Activated T-cell treated with anti-CD3 and anti-CD28 coated beads for 4 hours (primary cell): Measurements from ENCODE around the gene OR2T27.
"Not testable (repeated sequence)": the region's sequence is repeated elsewhere in the genome, so short reads cannot be mapped to it uniquely, and the experiment has no call there.

Experiments used
- DNase-seq: peaks from one replicate; pipeline ENCODE4 v3.0.0-alpha.2; 2020

The OR2T27 gene, protein sequence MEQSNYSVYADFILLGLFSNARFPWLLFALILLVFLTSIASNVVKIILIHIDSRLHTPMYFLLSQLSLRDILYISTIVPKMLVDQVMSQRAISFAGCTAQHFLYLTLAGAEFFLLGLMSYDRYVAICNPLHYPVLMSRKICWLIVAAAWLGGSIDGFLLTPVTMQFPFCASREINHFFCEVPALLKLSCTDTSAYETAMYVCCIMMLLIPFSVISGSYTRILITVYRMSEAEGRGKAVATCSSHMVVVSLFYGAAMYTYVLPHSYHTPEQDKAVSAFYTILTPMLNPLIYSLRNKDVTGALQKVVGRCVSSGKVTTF

DNA sequence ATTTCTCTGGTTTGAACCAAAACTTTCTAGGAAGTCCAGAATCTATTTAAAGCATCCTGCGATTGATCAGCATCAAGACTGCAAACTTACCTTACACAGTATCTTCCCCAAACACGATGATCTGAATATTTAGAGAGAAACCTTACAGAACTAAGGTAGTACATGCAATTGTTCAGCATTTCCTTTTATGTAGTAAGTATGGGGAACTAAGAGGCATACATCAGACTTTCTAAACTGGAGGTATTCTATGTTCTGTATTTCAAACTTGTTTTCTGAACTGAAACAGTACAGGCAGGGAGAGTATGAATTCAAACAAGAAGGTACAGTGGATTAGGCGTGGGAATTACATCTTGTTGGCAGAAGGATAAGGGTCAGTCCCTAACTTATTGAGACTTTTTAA, at the start of gene OR2T27:
Gene OR2T27 (minus strand): TSS at position 175 of the 400 bp plus-strand sequence. CDS start 4,644 bp downstream, outside the sequence.
- DNase-seq, result not testable (repeated sequence)

DNA sequence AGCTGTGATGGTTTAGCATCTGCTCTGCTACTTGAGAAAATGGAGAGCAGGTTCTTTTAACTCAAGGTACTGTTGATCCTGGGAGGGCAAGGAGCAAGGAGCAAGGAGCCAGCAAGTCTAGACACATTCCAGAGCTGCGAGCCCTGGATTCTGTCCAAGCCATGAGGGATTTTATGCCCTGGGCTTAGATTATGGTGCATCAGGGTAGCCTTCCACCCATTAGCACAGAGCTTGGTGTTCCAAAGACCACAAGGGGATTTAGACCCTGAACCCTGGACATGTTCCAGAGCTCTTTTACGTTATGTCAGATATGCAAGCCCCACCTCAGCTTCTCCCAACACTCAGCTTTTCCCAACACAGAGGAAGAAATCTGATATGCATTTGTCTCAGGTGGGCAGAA, 49.3 kb upstream of the OR2T27 start:
- no peak for DNase-seq

DNA sequence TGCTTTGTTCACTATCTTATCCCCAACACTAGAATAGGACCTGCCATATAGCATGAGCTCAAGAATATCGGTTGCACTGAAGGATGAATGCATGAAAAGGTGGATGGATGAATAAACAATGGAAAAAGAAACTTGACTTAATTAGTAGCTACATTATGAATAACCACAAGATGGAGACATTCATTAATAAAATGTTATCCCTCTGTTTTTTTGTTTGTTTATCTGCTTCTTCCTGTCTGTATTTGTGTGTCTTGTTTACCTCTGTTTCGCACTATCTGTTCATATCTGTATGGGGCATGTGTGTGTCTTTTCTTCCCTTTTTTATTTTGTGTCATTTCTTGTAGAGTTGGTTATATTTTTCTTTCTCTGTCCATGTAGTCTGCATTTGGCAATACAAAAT, 48.3 kb upstream of the OR2T27 start:
- DNase-seq, result no peak

DNA sequence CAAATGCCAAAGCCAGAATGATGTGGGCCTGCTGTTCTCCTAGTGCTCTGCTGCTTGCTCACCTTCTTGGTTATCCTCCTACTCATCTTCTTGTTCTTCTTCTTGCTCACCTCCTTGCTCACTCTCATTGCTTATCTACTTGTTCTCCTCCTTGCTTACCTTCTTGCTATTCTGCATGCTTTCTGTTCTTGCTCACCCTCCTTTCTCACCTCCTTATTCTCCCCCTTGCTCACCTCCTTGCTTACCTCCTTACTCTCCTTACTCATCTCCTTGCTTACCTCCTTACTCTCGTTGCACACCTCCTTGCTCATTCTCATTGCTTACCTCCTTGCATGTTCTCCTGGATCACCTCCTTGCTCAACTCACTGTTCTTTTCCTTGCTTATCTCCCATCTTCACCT, 47.4 kb upstream of the OR2T27 start, which contains the start of gene OR14I1:
Gene OR14I1 (minus strand): TSS at position 53 of the 400 bp plus-strand sequence.
- no peak for DNase-seq

DNA sequence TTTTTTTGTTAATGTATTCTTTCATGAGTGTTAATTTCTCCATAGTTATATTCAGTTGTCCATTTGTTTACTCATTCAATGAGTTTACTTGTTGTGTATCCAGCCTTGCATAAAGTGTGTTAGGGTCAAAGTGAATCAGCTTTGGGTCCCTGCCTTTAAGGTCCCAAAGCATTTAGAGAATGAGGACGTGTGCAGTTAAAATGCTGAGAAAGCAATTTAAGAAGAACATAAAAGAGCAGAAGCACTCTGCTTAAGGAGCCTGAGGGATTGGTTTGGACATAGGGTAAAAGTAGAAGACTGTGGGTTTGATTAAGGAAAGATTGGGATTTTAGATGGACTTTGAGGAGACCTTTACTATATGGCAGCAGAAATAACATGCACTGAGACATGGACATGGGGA, 43.8 kb upstream of the OR2T27 start:
- no peak for DNase-seq

DNA sequence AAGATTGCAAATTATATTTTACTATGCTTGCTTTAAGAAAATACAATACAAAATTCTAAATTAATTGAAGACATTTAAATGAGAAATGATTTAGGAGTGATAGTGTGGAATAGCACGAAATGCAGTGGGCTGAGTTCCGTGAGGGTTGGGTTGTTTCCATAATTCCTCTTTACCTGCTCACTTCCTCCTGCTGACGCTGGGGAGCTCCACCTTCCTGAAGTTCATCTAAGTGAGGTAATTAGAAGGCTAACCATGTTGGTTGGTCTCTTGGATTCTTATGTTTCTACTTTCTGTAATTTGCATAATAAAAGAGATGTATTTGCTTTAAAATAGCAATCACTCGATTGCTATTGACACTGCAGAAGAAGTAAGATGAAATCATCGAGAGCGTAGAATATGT, 42.6 kb upstream of the OR2T27 start:
- DNase-seq, result no peak

DNA sequence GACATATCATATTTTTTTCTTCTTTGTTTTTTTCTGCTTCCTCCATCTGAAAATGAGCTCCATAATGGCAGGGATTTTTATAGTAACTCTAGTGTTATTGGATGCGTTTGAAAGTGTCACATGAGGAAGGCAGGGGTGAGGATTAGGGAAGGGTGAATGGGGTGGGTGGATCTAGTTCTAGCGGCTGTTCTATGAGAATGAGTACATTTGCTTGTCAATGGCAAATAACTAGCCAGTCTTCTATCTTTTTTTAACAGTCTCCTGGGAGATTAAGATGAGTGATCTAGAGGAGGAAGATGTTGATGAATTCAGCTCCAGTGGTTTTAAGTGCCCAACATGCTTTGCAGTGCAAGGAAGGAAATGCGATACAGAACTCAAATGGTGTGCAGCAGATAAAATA, 41.4 kb upstream of the OR2T27 start:
- DNase-seq, result no peak

DNA sequence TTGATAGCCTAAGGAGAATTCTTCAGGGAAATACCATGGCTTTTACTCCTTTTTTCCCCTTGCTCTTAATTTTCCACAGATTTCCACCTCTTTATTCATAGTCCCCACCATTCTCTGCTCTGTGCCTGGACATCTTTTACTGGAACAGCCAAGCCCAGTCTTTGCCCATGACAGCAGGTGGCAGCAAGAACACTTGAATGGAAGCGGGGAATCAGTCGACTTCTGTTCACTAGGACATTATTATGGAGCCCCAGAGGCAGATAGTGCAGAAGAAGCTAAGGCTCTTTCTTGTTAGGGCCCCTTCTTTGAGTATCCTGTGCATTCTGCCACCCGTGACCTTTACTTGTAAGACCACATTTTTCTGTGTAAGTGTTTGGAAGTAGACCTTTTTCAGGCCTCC, 40.9 kb upstream of the OR2T27 start:
- DNase-seq, result no peak

DNA sequence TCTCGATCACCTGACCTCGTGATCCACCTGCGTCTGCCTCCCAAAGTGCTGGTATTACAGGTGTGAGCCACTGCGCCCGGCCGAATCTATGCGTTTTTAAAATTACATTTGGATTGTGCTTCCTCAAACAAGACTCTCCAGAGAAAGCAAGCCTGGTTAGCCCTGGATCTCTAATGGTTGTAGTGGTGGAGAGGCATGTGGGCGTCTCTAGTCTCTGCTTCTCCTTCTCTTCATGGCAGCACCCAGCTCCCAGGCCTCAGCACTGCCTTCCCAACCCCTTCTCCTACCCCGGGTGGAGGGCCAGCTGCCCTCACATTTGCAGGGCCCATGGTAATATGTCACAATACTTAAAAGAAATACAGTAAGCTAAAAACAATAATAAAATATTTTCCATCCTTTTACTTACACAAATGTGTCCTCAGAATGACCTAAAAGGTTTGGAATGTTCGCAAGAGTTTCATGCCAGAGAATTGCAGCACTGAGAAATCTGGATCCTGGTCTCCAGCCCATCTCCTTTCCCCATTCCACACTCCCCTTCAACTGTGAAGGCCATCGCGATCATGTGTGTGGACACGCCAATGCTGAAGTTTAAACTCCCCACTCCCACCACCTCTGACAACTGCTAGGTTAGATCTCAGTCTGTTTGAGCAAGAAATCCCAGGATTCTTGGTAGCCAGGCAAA, 40.3 kb upstream of the OR2T27 start:
- no peak for DNase-seq

DNA sequence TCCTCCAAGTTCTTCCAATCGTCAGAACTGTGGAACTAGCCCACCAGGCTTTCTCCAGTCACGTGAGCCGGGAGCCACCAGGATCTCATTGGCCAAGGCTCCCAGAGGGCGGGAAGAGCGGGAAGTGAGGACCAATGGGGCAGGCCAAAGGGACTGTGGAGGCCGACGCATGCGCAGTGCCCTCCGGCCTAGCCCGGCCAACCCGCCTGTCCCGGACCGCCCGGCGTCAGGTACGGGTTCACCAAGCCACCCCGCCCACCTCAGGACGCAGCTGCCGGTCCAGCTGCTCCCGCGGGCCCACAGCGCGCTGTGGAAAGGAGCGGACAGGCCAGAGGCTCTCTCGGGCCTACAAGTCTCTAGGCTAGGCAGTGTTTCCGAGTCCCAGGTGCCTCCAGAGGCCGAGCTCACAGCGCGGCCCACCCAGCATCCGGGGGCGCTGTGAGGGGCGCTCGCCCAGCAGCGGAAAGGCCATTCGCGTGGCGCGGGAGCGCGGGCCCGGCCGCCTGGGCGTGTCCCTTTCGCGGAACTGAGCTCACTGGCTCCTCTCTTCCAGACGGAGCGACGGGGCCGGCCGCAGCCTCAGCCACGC, 36.3 kb upstream of the OR2T27 start:
- no peak for DNase-seq

DNA sequence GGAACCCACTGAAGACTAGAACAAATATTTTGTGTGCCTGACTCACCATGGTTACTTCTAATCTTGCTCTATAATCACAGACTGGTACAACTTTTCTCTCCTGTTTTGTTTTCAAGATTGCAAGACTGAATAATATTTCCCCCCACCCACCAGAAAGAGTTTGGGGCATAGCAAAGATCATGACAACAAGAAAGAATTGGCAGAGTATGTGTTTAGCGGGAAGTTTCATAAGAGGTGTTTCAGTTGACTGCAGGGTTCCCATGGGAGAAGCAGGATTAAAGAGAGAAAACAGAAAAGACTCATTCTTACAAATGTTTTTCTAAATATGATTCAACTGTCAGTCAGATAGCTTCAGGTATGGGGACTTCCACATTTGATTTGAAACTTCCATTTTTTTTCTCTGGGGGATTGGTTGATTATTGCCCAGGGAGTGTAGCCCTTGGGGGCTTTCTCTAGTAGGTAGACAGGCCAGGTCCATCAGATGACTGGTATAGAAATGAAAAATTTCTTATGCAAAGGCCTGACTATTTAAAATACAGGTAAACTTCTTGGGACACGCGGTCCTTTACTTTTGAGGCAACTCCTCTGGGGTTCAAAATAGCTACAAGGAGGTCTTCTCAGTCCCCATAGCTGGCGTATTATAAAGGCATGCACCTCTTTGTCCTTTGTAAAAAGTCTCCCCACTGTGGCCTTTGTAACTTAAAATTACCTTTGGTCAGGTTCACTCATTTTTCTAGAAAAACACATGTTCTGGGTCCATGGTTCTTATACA, 33.4 kb upstream of the OR2T27 start:
- no peak for DNase-seq

DNA sequence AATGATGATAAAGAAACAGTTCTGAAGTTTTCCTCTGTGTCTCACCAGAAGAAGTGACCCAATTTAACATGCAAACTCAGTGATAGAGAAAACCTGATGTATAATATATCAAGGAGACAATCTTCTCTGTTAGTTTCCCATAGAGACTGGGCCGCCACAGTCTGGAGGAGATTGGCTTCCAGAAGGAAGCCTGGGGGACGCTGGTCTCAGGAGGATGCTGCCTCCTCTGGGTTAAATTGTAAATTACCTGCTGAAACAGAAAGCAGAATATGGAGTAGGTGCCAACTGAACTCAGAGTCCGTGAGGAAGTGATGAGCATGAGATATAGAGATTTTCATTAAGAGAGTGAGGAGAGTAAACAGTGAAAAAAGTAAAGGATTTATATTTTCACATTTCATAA, 31.5 kb upstream of the OR2T27 start:
- DNase-seq, result no peak

DNA sequence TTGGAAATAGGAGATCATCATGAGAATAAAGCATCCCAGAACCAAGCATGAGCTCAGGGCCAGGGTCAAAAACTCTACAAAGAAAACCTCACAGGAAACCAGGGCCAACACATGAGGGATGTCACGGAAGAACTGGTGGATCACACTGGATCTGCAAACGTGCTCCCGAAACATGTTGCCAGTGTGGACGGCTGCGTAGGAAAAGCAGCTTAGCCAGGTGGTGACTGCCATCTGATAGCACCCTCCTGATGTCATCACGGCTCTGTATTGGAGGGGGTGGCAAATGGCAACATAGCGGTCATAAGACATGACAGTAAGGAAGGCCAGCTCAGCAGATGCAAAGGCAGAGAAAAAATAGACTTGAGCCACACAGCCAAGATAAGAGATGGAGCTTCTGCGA, 26.3 kb upstream of the OR2T27 start:
- no peak for DNase-seq

DNA sequence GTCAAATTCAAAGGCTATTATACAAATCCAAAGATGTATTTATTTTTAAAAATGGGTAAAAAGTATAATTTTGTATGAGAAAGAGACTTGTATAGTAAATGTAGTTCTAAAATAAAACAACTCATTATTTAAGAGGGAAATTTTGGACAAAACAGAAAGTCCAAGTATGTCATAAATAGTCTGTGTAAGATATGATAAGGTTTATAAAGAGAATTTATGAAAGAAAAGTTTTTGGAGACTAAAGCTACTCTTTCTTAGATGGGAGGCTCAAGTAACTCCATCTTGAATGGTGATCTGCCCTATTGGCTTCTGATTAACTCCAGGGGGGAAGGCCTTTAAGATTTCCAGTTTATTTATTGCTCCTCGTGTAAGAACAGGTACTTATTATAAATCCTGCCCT, 14.7 kb upstream of the OR2T27 start:
- DNase-seq, result no peak

DNA sequence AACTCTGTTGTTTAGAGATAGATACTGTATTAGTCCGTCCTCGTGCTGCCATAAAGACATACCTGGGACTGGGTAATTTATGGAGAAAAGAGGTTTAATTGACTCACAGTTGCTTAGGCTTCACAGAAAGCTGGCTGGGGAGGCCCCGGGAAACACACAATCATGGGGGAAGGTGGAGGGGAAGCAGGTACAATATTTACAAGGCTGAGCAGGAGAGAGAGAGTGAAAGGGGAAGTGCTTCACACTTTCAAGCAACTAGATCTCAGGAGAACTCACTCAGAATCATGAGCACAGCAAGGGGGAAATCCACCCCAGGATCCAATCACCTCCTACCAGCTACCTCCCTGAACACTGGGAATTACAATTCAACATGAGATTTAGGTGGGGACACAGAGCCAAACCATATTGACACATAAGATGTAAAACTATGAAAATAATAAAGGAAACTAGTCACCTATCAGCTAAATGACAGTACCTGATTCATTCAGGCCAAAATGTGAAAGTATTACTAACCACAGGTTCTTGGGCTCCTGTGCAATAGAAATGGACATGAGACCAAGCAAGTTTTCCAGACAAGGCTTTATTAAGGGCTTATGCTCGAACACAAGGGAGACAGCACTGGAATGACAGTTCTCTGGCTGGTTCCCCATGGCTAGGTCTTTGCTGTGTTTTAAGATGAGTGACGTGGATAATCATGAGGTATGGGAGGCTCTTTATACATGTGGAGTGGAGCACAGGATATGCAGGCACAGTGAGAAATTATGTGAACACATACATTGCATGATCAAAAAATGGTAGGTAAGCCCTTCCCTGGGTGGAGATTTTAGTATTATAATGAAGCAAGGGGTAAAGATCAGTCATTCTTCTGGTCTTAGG, 8.4 kb upstream of the OR2T27 start:
- not testable (repeated sequence) for DNase-seq

DNA sequence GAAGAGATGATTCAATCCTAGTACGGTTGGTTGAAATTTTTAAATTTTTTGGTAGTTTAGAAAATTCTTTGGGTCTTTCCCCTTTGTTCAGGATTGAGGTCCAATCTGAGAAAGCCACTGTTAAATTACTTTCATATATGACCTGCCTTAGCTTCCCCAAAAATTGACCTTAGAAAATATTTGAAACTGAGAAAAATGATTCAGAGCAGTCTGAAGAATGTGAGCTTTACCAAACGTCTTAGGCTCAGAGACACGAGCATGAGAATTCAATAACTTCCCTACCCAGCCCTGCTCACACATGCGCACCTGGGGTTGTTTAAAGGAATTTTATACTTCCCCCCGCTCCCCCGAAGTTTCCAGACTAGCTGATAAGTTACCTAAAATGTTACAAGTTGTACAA, 1.5 kb upstream of the OR2T27 start:
- not testable (repeated sequence) for DNase-seq

DNA sequence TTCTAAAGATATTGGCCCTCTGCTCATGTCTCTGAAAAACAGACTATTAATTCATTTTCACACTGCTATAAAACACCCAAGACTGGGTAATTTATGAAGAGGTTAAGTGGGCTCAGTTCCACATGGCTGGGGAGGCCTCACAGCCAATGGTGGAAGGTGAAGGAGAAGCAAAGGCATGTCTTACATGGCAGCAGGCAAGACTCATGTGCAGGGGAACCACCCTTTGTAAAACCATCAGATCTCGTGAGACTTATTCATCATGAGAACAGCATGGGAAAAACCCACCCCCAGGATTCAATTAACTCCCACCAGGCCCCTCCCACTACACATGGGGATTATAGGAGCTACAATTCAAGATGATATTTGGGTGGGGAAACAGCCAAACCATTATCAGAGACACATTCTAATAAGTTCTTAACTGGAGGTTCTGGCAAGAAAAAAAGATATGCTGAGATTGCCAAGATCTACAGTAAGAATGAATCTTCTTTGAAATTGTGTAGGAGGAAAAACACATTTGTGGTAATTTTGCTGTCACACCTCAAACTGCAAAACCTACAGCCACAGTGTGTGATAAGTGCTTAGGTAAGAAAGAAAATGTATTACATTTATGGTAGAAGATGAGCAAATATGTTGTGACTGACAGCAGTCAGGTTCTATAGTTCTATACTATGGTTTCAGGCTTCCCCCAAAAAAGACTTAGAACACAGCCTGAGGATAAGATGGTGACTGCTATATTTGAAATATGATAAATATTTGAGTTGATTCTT, 6.4 kb downstream of the OR2T27 start:
- not testable (repeated sequence) for DNase-seq

DNA sequence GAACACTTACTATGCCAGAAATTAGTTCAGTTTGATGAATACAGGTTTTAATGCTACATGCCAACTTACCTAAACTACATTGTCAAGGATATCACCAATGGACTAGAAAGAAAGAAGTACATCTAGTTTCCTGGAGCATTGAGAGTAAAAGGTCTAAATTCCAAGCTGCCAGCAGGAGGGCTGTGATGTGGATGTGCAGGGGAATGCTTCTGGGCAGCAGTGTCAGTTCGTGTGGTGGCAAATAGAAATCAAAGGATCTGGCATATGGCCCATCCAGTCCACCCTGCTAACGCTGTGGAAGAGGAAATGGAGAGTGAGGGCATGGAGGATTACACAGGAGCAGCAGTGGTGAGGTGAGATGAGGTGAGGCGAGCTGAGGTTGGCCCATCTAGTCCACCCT, 10.2 kb downstream of the OR2T27 start, which contains the start of gene OR2T35:
Gene OR2T35 (minus strand): TSS at position 101 of the 400 bp plus-strand sequence. CDS start 6,020 bp downstream, outside the sequence.
- not testable (repeated sequence) for DNase-seq

DNA sequence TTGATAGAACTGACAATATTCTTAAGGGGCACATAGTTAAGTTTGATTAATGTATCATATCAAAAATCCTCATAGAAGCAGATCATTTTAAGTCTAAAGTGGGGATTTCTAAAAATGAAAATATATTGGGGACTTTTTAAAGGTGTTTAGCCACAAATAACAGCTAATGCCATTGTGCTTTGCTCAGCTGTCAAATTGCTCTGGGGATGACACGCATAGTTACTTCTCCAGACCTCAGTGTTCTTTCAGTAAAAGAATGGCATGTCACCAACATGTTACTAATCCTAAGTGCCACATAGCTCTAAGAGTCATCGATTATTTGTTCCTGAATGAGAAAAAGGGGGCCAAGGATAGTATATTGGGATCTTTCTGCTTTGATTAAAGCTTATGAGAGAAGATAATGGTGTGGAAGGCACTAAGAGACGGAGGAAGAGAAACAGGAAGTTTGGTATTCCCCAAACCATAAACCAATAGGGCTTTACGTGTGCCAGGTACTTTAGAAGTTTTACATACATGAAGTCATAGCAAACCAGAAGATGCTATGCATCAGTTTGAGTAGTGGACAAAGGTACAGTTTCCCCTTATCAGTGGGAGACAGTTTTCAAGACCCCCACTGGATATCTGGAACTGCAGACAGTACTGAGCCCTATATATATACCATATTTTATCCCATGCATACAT, 12.2 kb downstream of the OR2T27 start:
- DNase-seq, result not testable (repeated sequence)

DNA sequence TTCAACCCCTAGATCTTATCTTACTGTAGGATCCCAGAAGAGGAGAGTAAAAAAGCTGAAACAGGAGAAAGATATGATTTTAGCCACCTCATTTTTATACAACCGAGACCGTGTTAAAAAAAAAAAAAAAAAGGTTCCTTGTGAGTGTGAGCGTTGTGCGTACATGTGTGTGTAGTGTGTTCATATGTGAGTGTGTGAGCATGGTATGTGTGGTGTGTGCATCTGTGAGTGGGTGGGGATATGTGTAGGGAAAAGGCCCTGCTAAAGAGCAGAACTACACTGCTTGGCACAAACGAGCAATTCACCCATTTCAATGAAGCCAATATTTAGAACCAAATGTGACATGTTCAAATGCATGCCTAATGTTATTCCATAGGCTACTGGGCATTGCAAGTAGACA, 13.7 kb downstream of the OR2T27 start:
- not testable (repeated sequence) for DNase-seq

DNA sequence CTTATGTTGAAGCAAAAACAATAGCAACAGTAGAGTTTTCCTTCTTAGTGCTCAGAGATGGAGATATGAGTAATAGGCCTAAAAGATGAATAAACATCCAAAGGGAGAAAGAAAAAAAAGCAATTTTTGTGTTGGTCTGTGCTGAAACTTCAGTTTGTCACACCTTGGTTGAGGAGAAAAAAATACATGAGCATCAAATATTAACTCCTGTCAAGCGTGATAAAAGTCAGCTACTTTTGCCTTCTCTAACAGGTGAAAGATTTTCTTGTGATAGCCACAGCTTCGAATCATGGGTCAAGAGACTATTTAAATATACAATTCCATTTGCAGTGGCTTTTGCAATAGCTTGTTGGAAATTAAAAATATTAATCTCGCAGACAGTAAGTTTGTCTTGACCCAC, 14.4 kb downstream of the OR2T27 start:
- not testable (repeated sequence) for DNase-seq
